Mesenchymal stem cell (in vitro differentiated cells and primary cell): ENCODE data around the gene ERBB4.
A peak's percentile ranks its signal among the peaks of the same experiment; 100 is the strongest.

Experiments
- DNase-seq: peaks from one replicate; pipeline ENCODE4 v3.0.0-alpha.2; 2013
- H2AFZ ChIP-seq: one replicate; pipeline ENCODE4 v1.6.1; 2013; ENCODE audit warnings: low read depth, mild to moderate bottlenecking, control low read depth, inconsistent platforms, low read length, moderate library complexity
- H2AK5ac ChIP-seq: 2 replicates; pipeline ENCODE4 v1.6.1; 2013; ENCODE audit warnings: low read length, moderate library complexity, mild to moderate bottlenecking, inconsistent platforms; ENCODE audit not compliant: severe bottlenecking
- H2BK120ac ChIP-seq: one replicate; pipeline ENCODE4 v1.6.1; 2013; ENCODE audit warnings: low read depth, mild to moderate bottlenecking, inconsistent platforms, low read length, moderate library complexity
- H2BK12ac ChIP-seq, 2 experiments: one replicate each; pipeline ENCODE4 v1.6.1; 2013; ENCODE audit warnings: inconsistent platforms in 2 of 2, low read length in 2 of 2, mild to moderate bottlenecking in 2 of 2, moderate library complexity in 2 of 2, control low read depth in 1 of 2
- H2BK15ac ChIP-seq: one replicate; pipeline ENCODE4 v1.6.1; 2013; ENCODE audit warnings: mild to moderate bottlenecking, low read depth, inconsistent platforms; ENCODE audit not compliant: poor library complexity, severe bottlenecking
- H2BK5ac ChIP-seq: 2 replicates; pipeline ENCODE4 v1.6.1; 2013; ENCODE audit warnings: low read depth, mild to moderate bottlenecking, low read length, control low read depth, inconsistent platforms; ENCODE audit not compliant: poor library complexity, severe bottlenecking
- H3K14ac ChIP-seq, 2 experiments: one replicate each; pipeline ENCODE4 v1.6.1; 2013; ENCODE audit warnings: inconsistent platforms in 2 of 2, low read length in 2 of 2, control low read depth in 1 of 2, mild to moderate bottlenecking in 1 of 2, moderate library complexity in 1 of 2
- H3K18ac ChIP-seq, 2 experiments: one replicate each; pipeline ENCODE4 v1.6.1; 2013; ENCODE audit warnings: inconsistent platforms in 2 of 2, low read length in 2 of 2, control low read depth in 1 of 2, low read depth in 1 of 2, mild to moderate bottlenecking in 1 of 2
- H3K23ac ChIP-seq, 2 experiments: one replicate each; pipeline ENCODE4 v1.6.1; 2013; ENCODE audit warnings: inconsistent platforms in 2 of 2, low read length in 2 of 2, mild to moderate bottlenecking in 2 of 2, moderate library complexity in 2 of 2, control low read depth in 1 of 2
- H3K27ac ChIP-seq: 2 replicates; pipeline ENCODE4 v1.5.1; 2013; ENCODE audit warnings: mild to moderate bottlenecking, moderate library complexity, low read length, control low read depth, inconsistent platforms; ENCODE audit not compliant: poor library complexity, severe bottlenecking
- H3K27me3 ChIP-seq, 2 experiments: 2 replicates each; pipeline versions ENCODE4 v1.6.1 to v1.7.0; 2013; ENCODE audit warnings: low read length in 2 of 2, mild to moderate bottlenecking in 2 of 2, moderate library complexity in 2 of 2, control low read depth in 1 of 2, inconsistent platforms in 1 of 2; ENCODE audit not compliant: control insufficient read depth in 1 of 2, insufficient read depth in 1 of 2
- H3K36me3 ChIP-seq, 2 experiments: 2 replicates each; pipeline versions ENCODE4 v1.6.1 to v1.7.0; 2013; ENCODE audit warnings: low read length in 2 of 2, control low read depth in 1 of 2, inconsistent platforms in 1 of 2, low read depth in 1 of 2, mild to moderate bottlenecking in 1 of 2; ENCODE audit not compliant: insufficient read depth in 2 of 2, control insufficient read depth in 1 of 2
- H3K4ac ChIP-seq, 2 experiments: one replicate each; pipeline ENCODE4 v1.6.1; 2013; ENCODE audit warnings: inconsistent platforms in 2 of 2, low read length in 2 of 2, mild to moderate bottlenecking in 2 of 2, moderate library complexity in 2 of 2, control low read depth in 1 of 2, low read depth in 1 of 2
- H3K4me1 ChIP-seq: 2 replicates; pipeline ENCODE4 v1.6.1; 2013; ENCODE audit warnings: low read depth, low read length, control low read depth; ENCODE audit not compliant: control insufficient read depth, insufficient read depth
- H3K4me2 ChIP-seq: 2 replicates; pipeline ENCODE4 v1.6.1; 2013; ENCODE audit warnings: low read length, mild to moderate bottlenecking, inconsistent platforms; ENCODE audit not compliant: poor library complexity, severe bottlenecking
- H3K4me3 ChIP-seq, 2 experiments: 2 replicates each; pipeline versions ENCODE4 v1.5.1 to v1.7.0; 2013; ENCODE audit warnings: low read length in 2 of 2, mild to moderate bottlenecking in 2 of 2, control low read depth in 1 of 2, low read depth in 1 of 2; ENCODE audit not compliant: insufficient read depth in 1 of 2
- H3K79me1 ChIP-seq: replicated peaks from 2 replicates; pipeline ENCODE4 v1.6.1; 2013; ENCODE audit warnings: mild to moderate bottlenecking, control low read depth, low read length, inconsistent platforms; ENCODE audit not compliant: poor library complexity, severe bottlenecking
- H3K9ac ChIP-seq: 2 replicates; pipeline ENCODE4 v1.7.0; 2013; ENCODE audit warnings: mild to moderate bottlenecking, low read length, moderate library complexity
- H3K9me3 ChIP-seq: 2 replicates; pipeline ENCODE4 v1.7.0; 2013; ENCODE audit warnings: mild to moderate bottlenecking, low read length; ENCODE audit not compliant: control insufficient read depth
- H4K8ac ChIP-seq: one replicate; pipeline ENCODE4 v1.6.1; 2013; ENCODE audit warnings: inconsistent platforms, mild to moderate bottlenecking, low read length, moderate library complexity
- H4K91ac ChIP-seq: one replicate; pipeline ENCODE4 v1.6.1; 2013; ENCODE audit warnings: mild to moderate bottlenecking, low read length, inconsistent platforms
- WGBS: methylation state at CpG from one replicate; pipeline ENCODE4 v1.1.7; 2013; ENCODE audit warnings: mixed read lengths; 5-methylcytosine and 5-hydroxymethylcytosine counted together

Gene ERBB4

DNA sequence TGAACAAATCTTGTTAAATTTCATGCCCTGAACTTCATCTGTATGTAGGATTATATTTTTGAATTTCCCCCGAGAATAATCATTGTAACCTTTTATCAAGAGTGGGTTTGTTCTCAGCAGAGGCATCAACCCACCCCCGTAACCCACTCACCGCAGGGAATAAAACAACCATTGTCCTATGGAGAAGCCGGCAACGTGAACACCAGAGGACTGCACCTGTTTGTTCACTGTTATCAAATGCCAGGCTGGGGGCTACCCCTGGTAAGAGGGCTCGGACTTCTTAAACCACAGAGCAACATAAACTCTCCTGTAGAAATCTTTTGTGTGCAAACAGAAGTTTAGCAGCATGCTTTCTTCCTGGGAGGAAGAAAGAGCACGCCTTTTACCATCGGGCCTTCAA, 610.4 kb downstream of the ERBB4 start:
- no peak overlapping the region for H3K23ac ChIP-seq
- no peaks in the 10 kb centered on the region for H3K79me1 ChIP-seq
- no peaks in the 10 kb centered on the region for H3K27me3 ChIP-seq
- no peak overlapping the region for H2BK5ac ChIP-seq
- no peak overlapping the region for H3K18ac ChIP-seq
- H3K9ac ChIP-seq: no peak overlapping the region
- WGBS: 76% methylated on average over 8 of the region's 8 CpGs
- H3K4ac ChIP-seq: no peak overlapping the region
- H3K27ac ChIP-seq: no peak overlapping the region
- H2BK15ac ChIP-seq: no peak overlapping the region
- no peak overlapping the region for H2AFZ ChIP-seq
- H3K36me3 ChIP-seq: no peaks in the 10 kb centered on the region
- DNase-seq: no peak
- no peak overlapping the region for H3K4me2 ChIP-seq
- H2AK5ac ChIP-seq: no peak overlapping the region
- no peak overlapping the region for H4K91ac ChIP-seq
- H3K9me3 ChIP-seq: no peaks in the 10 kb centered on the region
- no peak overlapping the region for H3K4me3 ChIP-seq
- H3K4me1 ChIP-seq: no peaks in the 10 kb centered on the region
- H2BK12ac ChIP-seq: no peak overlapping the region
- H4K8ac ChIP-seq: no peak overlapping the region
- no peak overlapping the region for H3K14ac ChIP-seq
- no peak overlapping the region for H2BK120ac ChIP-seq

DNA sequence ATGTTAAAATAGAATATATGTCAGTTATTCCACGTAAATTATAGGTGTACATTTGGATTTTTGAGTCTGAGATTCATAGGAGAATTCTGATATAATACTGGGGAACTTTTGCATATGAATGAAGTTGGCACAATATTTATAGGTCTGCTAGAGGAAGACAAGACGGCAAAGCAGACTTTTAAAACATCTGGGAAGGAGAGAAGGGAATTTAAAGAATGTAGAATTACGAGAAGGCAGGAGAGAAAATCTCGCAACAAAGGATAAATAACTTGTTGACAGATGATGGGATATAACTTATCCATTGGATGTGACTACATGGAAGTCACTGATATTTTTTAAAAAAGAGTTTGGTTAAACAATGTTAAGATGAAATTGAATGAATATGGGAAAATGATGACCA, 615.6 kb downstream of the ERBB4 start:
- Histone ChIP-seq H3K18ac (no peak overlapping the region), H3K9ac (no peak overlapping the region), H3K27me3 (no peaks in the 10 kb centered on the region), H3K36me3 (no peaks in the 10 kb centered on the region), H3K9me3 (no peaks in the 10 kb centered on the region), H2BK120ac (no peak overlapping the region), H2AK5ac (no peak overlapping the region), H4K8ac (no peak overlapping the region), H3K4me2 (no peak overlapping the region), H2BK5ac (no peak overlapping the region), H3K4ac (no peak overlapping the region), H3K79me1 (no peaks in the 10 kb centered on the region), H3K14ac (no peak overlapping the region), H2AFZ (no peak overlapping the region), H3K23ac (no peak overlapping the region), H2BK15ac (no peak overlapping the region), H3K4me1 (no peaks in the 10 kb centered on the region), H4K91ac (no peak overlapping the region), H2BK12ac (no peak overlapping the region), H3K4me3 (no peak overlapping the region), H3K27ac (no peak overlapping the region)
- DNase-seq: no peak
- 49% methylated on average over 4 of the region's 4 CpGs for WGBS

DNA sequence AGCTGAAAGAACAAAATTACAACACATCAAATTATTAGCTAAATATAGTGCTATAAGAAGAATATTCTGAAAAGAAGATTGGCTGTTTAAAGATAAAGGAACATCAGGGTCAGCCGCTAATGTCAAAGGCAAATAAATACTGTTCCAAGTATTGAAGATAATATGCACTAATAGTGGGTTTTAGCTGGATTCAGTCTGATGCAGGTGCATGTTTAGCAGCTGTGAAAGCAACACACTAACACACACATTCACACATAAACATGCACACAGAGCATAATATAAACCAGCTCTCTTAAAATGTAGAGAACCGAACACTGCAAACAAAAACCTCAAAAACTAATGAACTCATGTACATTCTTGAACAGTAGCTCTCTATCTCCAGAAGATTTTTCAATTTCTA, 634.6 kb downstream of the ERBB4 start:
- H3K4me1 ChIP-seq: no peaks in the 10 kb centered on the region
- no peak overlapping the region for H3K4me3 ChIP-seq
- no peak overlapping the region for H3K4ac ChIP-seq
- H2AFZ ChIP-seq: no peak overlapping the region
- no peak overlapping the region for H3K9ac ChIP-seq
- no peak overlapping the region for H2BK120ac ChIP-seq
- WGBS: 99% methylated on average over 1 of the region's 2 CpGs
- no peaks in the 10 kb centered on the region for H3K79me1 ChIP-seq
- no peaks in the 10 kb centered on the region for H3K9me3 ChIP-seq
- H2BK5ac ChIP-seq: no peak overlapping the region
- no peak overlapping the region for H3K4me2 ChIP-seq
- no peak overlapping the region for H3K23ac ChIP-seq
- no peak for DNase-seq
- H2BK12ac ChIP-seq: no peak overlapping the region
- H3K36me3 ChIP-seq: no peaks in the 10 kb centered on the region
- H4K8ac ChIP-seq: no peak overlapping the region
- no peaks in the 10 kb centered on the region for H3K27me3 ChIP-seq
- H3K14ac ChIP-seq: no peak overlapping the region
- no peak overlapping the region for H2BK15ac ChIP-seq
- H3K18ac ChIP-seq: no peak overlapping the region
- H4K91ac ChIP-seq: no peak overlapping the region
- H3K27ac ChIP-seq: no peak overlapping the region
- H2AK5ac ChIP-seq: no peak overlapping the region

- no peak overlapping the region for H3K4me3 ChIP-seq
- H2BK5ac ChIP-seq: no peak overlapping the region
- no peak for DNase-seq
- H3K79me1 ChIP-seq: no peaks in the 10 kb centered on the region
- 96% methylated on average over 4 of the region's 6 CpGs for WGBS
- no peak overlapping the region for H2BK120ac ChIP-seq
- H4K91ac ChIP-seq: no peak overlapping the region
- H3K9ac ChIP-seq: no peak overlapping the region
- H3K36me3 ChIP-seq: no peaks in the 10 kb centered on the region
- H2AK5ac ChIP-seq: no peak overlapping the region
- no peaks in the 10 kb centered on the region for H3K27me3 ChIP-seq
- no peaks in the 10 kb centered on the region for H3K9me3 ChIP-seq
- H2BK15ac ChIP-seq: no peak overlapping the region
- no peak overlapping the region for H3K18ac ChIP-seq
- no peak overlapping the region for H2AFZ ChIP-seq
- peak overlapping the region in 1 of 2 experiments; percentile 39 for H2BK12ac ChIP-seq
- H3K14ac ChIP-seq: no peak overlapping the region
- H3K4ac ChIP-seq: no peak overlapping the region
- H3K23ac ChIP-seq: no peak overlapping the region
- no peak overlapping the region for H3K4me2 ChIP-seq
- no peaks in the 10 kb centered on the region for H3K4me1 ChIP-seq
- no peak overlapping the region for H4K8ac ChIP-seq
- H3K27ac ChIP-seq: no peak overlapping the region
Measured at GRCh38 chr2:211901226-211901846, 637.3 kb downstream of the ERBB4 start.
